DMS153 (cell line): Measurements from ENCODE around the gene KRT16.
"Not testable (repeated sequence)": the region's sequence is repeated elsewhere in the genome, so short reads cannot be mapped to it uniquely, and the experiment has no call there.

Experiments
- DNase-seq: peaks from one replicate; lab custom pipeline; 2025; lab: John Stamatoyannopoulos, UW

The KRT16 gene

DNA sequence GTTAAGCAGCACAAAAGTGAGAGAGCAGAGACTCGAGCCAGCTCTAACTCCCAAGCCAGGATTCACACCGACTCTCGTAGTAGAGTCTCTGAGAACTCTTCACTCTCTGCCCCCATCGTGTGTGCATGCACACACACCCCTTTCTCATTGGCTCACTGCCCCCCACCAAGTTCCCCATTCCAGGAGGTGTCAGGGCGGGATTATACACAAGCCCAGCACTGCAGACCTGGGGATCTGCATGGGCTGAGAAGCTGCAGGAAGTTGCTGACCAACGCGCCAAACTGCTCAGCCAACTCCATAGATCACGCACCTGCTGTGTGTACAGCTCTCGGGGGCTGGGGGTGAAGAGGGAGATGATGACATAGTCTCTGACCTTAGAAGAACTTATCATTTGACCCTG lies 2.2 kb upstream of the KRT16 start:
- DNase-seq, result not testable (repeated sequence)

GRCh38 chr17:41614098-41614497 lies 1.5 kb upstream of the KRT16 start:
- no peak for DNase-seq

DNA sequence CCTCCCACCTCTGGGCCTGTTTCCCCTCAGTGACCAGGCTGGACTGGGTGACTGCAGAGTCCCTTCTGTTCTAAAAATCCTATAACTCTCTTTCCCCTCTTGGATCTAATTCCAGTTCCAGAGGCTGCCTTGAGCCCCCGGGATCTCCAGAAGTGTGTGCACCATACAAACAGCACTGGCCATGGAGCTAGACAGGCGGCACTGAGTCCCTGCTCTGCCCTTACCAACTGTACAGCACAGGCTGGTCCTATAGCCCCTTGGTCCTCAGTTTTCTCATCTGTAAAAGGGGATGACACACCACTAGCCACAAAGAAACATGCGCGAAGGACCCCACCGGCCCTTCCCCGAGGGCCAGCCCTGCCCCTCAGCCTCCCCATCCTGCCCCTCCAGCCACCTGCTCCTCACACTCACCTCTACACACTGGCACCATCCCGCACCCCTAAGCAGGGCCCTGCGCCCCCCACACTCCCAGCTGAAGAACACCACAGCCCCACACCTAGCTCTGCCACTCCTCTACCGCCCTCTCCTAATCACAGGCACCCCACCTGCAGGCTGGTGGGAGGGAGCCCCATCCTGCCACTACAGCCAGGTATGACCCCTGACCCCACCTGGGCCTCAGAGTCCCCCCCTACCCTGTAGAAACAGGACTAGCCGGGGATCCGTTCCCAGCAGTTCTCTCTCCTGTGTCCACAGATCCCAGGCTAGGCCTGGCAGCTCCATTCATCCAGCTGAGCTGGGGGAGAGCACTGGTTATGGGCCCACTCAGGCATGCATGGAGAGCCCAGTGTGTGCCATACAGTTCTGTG lies 913 bp upstream of the KRT16 start:
- no peak for DNase-seq

DNA sequence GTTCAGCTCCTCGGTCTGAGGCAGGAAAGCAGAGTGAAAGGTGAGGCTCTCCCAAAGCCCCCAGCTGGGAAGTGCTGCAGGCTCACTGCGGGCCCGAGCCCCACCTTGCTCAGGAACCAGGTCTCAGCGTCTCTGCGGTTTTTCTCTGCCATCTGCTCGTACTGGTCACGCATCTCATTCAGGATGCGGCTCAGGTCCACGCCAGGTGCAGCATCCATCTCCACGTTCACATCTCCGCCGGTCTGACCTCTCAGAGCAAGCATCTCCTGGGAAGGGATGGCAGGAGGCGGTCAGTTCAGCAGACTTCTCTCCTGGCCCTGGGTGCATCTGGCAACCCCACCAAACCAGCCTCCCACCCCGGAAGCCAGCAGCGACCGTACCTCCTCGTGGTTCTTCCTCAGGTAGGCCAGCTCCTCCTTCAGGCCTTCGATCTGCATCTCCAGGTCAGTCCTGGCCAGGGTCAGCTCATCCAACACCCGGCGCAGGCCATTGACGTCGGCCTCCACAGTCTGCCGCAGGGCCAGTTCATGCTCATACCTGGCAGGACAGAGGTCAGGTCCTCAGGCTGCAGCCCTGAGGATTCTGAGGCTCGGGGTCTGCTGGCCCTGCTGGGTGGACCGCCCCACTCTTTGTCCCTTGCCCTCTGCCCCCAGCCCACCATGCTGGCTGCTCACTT lies 1.5 kb downstream of the KRT16 start:
- no peak for DNase-seq

DNA sequence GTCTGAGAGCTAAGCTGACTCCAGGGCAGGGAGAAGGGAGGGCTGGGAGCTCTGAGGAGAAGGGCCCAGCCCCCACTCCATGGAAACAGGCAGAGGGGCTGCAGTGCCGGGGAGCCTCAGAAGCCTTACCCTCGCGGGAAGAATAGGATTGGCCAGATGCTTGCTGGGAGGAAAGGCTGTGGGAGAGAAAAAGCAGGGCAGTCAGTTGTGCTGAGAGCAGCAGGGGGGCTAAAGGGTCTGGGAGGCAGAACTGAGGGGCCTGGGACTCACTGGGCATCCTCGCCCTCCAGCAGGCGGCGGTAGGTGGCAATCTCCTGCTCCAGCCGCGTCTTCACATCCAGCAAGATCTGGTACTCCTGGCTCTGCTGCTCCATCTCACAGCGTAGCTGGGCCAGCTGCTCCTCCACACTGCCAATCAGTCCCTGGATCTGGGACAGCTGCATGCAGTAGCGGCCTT lies 2.5 kb downstream of the KRT16 start:
- not testable (repeated sequence) for DNase-seq

GRCh38 chr17:41606930-41607329 lies 5.6 kb downstream of the KRT16 start:
- DNase-seq, result not testable (repeated sequence)

GRCh38 chr17:41602524-41602923 lies 10.0 kb downstream of the KRT16 start:
- no peak for DNase-seq

- DNase-seq, result no peak
Measured at GRCh38 chr17:41600318-41600717, 12.2 kb downstream of the KRT16 start.

DNA sequence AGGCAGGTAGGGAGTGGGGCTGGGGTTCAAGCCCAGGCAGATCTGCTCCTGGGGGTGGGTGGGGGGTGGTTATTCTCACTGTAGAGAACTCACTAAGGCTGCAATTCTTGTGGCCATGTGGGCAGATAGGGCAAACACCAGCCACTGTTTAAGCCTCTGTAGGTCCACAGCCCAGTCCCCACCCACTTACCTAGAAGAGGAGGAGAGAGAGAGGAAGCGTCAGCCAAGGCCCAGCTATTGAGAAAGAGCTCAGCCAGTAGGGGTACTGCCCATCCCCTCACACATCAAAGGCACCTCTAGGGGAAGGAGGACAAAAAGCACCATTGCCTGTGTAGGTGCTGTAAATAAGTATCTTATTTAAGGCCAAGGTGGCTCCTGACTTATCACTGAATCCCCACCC lies 12.9 kb downstream of the KRT16 start:
- no peak for DNase-seq

GRCh38 chr17:41595585-41595984 lies 17.0 kb downstream of the KRT16 start:
- no peak for DNase-seq

DNA sequence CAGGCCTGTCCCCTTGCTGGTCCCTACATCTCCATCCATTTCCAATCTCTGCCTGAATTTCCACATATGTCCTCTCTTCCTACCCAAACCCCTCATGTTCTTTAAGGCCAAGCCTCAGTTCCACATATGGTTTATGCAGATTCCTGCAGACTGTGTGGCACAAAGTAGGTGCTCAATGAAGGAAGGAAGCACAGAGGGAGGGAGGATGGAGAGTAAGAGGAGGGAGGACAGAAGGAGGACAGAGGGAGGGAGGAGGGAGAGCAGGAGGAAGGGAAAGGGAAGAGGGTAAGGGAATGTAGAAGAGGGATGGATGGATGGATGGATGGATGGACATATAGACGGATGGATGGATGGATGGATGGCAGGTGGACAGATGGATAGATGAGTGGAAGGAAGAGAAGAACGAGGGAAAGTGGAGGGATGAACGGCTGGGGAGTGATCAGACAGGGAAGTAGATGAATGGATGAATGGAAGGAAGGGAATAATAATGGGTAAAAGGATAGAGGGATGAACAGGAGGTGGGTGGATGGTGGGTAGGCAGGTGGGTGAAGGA lies 18.1 kb downstream of the KRT16 start:
- DNase-seq, result no peak

DNA sequence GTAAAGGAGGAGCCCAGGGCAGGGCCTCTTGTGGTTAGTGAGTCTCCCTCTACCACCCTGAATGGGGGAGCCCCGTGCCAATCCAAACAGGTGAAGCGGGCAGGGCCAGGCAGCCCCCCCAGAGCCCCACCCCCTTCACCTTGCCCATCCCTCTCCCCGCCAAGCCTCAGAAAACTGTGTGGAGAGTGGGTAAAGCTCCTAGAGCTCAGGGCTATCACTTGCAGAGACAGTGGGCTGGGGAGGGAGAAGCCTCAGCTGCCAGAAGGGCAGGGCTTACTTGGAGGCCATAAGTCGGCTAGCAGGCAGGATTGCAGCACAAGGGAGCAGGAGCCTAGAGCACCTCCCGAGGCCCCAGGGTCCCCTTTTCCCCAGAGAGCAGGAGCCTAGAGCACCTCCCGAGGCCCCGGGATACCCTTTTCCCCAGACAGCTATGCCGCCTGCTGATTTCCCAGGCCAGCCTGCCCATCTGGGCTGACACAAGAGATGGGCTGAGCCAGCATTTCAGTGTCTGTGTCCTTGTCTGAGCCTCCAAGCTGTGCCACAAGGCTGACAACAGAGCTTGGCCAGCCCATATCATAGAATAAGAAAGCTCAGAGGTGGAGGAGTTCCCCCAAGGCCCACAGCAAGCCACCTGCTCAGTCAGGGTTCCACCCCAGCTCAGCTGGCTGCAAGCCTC lies 19.1 kb downstream of the KRT16 start:
- no peak for DNase-seq

GRCh38 chr17:41592601-41593305 lies 19.8 kb downstream of the KRT16 start:
- no peak for DNase-seq

GRCh38 chr17:41589301-41589700 lies 23.3 kb downstream of the KRT16 start:
- no peak for DNase-seq

DNA sequence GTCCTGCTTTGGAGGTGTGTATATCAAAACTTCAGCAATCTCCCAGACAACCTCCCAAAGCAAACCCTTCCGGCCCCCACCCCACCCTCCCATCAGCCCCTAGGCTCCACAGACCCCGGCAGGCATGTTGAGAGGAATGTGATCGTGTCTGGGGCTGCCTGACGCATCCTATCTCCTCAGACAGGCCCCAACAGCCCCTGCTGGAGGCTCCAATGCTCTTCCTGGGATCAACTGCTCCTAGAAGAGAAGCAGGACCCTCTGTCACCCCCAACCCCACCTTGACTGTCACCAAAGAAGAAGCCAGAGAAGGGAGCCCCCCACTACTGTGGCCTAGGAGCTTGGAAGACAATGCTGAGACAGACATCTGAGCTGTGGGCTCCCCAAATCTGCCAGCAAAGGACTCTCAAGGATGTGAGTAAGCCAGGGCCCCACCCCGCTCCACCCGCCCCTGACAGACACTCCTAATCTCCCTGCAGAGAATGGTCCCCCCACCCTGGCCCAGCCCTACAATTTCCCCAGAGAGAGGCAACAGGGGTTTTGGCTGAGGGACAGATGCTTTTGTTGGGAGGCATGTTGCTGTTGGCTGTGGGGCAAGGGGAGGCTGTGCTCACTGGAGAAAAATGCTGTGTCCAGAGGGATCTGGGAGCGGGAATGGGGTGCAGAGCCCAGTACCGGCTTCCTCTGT lies 24.3 kb downstream of the KRT16 start:
- DNase-seq, result no peak

DNA sequence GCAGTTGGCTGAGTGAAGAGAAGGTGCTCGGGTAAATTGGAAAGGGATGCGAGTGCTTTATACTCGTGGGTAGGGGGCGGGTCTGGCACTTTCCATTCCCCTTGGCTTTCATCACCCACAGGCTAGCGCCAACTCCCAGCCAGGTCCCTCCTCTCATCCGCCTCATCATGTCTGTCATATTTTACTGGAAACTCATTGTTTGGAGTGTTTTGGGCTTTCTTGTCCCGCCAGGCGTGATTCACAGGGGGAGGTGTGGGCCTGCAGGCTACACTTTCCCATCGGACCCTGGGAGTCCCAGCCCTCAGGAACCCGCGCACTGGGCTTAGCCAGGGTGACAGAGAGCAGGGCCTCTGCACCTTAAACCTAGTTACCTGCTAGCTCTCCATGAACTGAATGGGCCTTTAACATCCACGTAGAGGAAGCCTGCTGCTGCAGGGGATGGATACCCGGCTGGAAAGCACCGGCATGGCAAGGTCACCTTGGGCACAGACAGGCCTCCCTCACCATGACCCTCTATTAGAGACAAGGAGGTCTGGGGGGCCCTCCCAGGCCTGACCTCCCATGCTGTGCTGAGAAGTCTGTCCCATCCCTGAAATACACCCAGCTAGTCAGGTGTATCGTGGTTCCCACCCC lies 25.6 kb downstream of the KRT16 start, which contains the start of gene KRT14:
Gene KRT14 (minus strand): TSS at position 33 of the 633 bp plus-strand sequence. CDS start 61 bp downstream, outside the sequence.
- DNase-seq, result no peak

DNA sequence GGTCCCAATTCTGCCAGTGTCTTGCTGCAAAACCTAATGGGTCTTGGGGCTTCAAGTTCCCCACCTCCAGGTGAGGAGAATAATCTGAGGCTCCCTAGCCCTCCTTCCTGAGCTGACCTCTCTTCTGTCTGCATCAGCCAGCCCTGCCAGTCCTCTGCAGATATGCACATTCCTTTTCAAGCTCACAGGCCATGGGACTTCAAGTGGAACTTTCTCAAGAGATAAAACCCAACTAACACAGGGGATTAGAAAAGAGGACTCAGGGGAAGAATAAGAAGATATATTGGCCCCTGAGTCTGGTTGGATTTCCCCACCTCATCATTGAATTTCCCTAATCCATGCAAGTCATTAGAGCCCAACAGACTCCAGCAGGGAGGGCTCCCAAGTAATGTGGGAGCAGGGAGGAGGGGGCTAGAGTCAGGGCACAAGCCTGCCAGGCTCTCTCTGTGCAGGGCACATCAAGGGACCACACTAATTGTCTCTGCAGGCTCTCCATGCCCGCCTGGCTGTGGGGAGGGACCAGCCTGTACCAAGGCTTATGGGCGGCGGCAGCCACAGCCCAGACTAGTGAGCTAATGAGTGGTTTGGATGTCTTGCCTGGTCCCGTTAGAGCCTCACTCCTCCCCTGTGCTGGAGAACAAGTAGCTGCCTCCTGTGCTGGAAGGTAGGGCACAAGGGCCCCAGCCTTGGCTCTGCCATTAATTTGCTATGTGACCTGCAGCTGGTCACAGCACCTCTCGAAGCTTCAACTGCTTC lies 27.1 kb downstream of the KRT16 start:
- no peak for DNase-seq

- DNase-seq, result not testable (repeated sequence)
Measured at GRCh38 chr17:41584331-41584927, 28.1 kb downstream of the KRT16 start.
